Effector CD8-positive, alpha-beta T cell (primary cell): ENCODE data around the gene ERBB4.

Experiments
- DNase-seq: peaks from one replicate; lab custom pipeline; 2025; lab: John Stamatoyannopoulos, UW

Gene ERBB4

GRCh38 chr2:211413746-211414145 is 1124.9 kb downstream of the ERBB4 start:
- no peak for DNase-seq

GRCh38 chr2:211408483-211408891 is 1130.1 kb downstream of the ERBB4 start:
- DNase-seq, result no peak

- no peak for DNase-seq
Measured at GRCh38 chr2:211407076-211407475, 1131.5 kb downstream of the ERBB4 start.

GRCh38 chr2:211405036-211405435 is 1133.6 kb downstream of the ERBB4 start:
- no peak for DNase-seq

- no peak for DNase-seq
Measured at GRCh38 chr2:211404098-211404497, 1134.5 kb downstream of the ERBB4 start.

- DNase-seq, result no peak
Measured at GRCh38 chr2:211401328-211401727, 1137.3 kb downstream of the ERBB4 start.

- no peak for DNase-seq
Measured at GRCh38 chr2:211397764-211398163, 1140.8 kb downstream of the ERBB4 start.

GRCh38 chr2:211396815-211397214 is 1141.8 kb downstream of the ERBB4 start:
- no peak for DNase-seq

- no peak for DNase-seq
Measured at GRCh38 chr2:211391189-211391567, 1147.4 kb downstream of the ERBB4 start.

GRCh38 chr2:211390536-211391188 is 1147.9 kb downstream of the ERBB4 start:
- DNase-seq, result no peak

- DNase-seq, result no peak
Measured at GRCh38 chr2:211387734-211388133, 1150.9 kb downstream of the ERBB4 start.

GRCh38 chr2:211380041-211380440 is 1158.6 kb downstream of the ERBB4 start:
- no peak for DNase-seq

- no peak for DNase-seq
Measured at GRCh38 chr2:211376410-211376809, 1162.2 kb downstream of the ERBB4 start.

GRCh38 chr2:211373203-211373602 is 1165.4 kb downstream of the ERBB4 start:
- DNase-seq, result no peak

GRCh38 chr2:211371465-211371864 is 1167.1 kb downstream of the ERBB4 start:
- DNase-seq, result no peak

- no peak for DNase-seq
Measured at GRCh38 chr2:211368467-211368866, 1170.1 kb downstream of the ERBB4 start.

GRCh38 chr2:211367711-211368110 is 1170.9 kb downstream of the ERBB4 start:
- DNase-seq, result no peak

- no peak for DNase-seq
Measured at GRCh38 chr2:211367293-211367692, 1171.3 kb downstream of the ERBB4 start.

GRCh38 chr2:211364911-211365310 is 1173.7 kb downstream of the ERBB4 start:
- DNase-seq, result no peak

GRCh38 chr2:211361383-211361782 is 1177.2 kb downstream of the ERBB4 start:
- no peak for DNase-seq

- no peak for DNase-seq
Measured at GRCh38 chr2:211359347-211359746, 1179.3 kb downstream of the ERBB4 start.

- DNase-seq, result no peak
Measured at GRCh38 chr2:211358504-211358903, 1180.1 kb downstream of the ERBB4 start.

GRCh38 chr2:211354481-211354880 is 1184.1 kb downstream of the ERBB4 start:
- DNase-seq, result no peak

GRCh38 chr2:211351987-211352386 is 1186.6 kb downstream of the ERBB4 start:
- DNase-seq, result no peak
